Parathyroid adenoma (tissue), 2 donors: ENCODE measurements around the gene GRIN2A.

Source experiments
- H2AFZ ChIP-seq: fragments of 300-600 bp; sonication (generic); one replicate; pipeline ENCODE4 v1.7.0; 2017; ENCODE audit warnings: antibody characterized with exemption, mild to moderate bottlenecking
- H3K27ac ChIP-seq: fragments of 300-600 bp; sonication (generic); one replicate; pipeline ENCODE4 v1.7.0; 2017
- H3K27me3 ChIP-seq: fragments of 300-600 bp; sonication (generic); one replicate; pipeline ENCODE4 v1.7.0; 2017; ENCODE audit warnings: low read length; ENCODE audit not compliant: control insufficient read depth, insufficient read depth
- H3K36me3 ChIP-seq: fragments of 300-600 bp; sonication (generic); one replicate; pipeline ENCODE4 v1.7.0; 2017; ENCODE audit warnings: low read length; ENCODE audit not compliant: control insufficient read depth, insufficient read depth
- H3K4me1 ChIP-seq: fragments of 300-600 bp; sonication (generic); one replicate; pipeline ENCODE4 v1.7.0; 2017; ENCODE audit warnings: control low read depth
- H3K4me2 ChIP-seq: fragments of 300-600 bp; sonication (generic); one replicate; pipeline ENCODE4 v1.7.0; 2017; ENCODE audit warnings: low read length
- H3K4me3 ChIP-seq: fragments of 300-600 bp; sonication (generic); one replicate; pipeline ENCODE4 v1.7.0; 2017; ENCODE audit warnings: low read depth, low read length
- H3K79me2 ChIP-seq: fragments of 300-600 bp; sonication (generic); one replicate; pipeline ENCODE4 v1.7.0; 2017; ENCODE audit warnings: control low read depth
- H3K9ac ChIP-seq: fragments of 300-600 bp; sonication (generic); one replicate; pipeline ENCODE4 v1.7.0; 2017; ENCODE audit warnings: mild to moderate bottlenecking
- H3K9me3 ChIP-seq: fragments of 300-600 bp; sonication (generic); one replicate; pipeline ENCODE4 v1.7.0; 2017; ENCODE audit warnings: low read length; ENCODE audit not compliant: control insufficient read depth
- CTCF ChIP-seq: fragments of 300-600 bp; sonication (generic); IDR thresholded peaks from one replicate; pipeline ENCODE4 v1.7.0; 2017; ENCODE audit warnings: antibody characterized with exemption, mild to moderate bottlenecking
- donor health status: primary hyperparathyroidism.

The GRIN2A gene

GRCh38 chr16:9977333-9977897 is 204.8 kb downstream of the GRIN2A start:
- no peak overlapping the region for H3K4me3 ChIP-seq
- H3K4me2 ChIP-seq: no peak overlapping the region
- TF ChIP-seq CTCF: no peak
- H3K79me2 ChIP-seq: no peaks in the 10 kb centered on the region
- H3K4me1 ChIP-seq: no peaks in the 10 kb centered on the region
- H3K36me3 ChIP-seq: no peaks in the 10 kb centered on the region
- no peak overlapping the region for H3K9ac ChIP-seq
- H3K27ac ChIP-seq: no peak overlapping the region
- no peaks in the 10 kb centered on the region for H3K9me3 ChIP-seq
- no peak overlapping the region for H2AFZ ChIP-seq
- no peaks in the 10 kb centered on the region for H3K27me3 ChIP-seq

GRCh38 chr16:9976601-9977000 is 205.6 kb downstream of the GRIN2A start:
- no peak overlapping the region for H2AFZ ChIP-seq
- H3K36me3 ChIP-seq: no peaks in the 10 kb centered on the region
- TF ChIP-seq CTCF: no peak
- no peak overlapping the region for H3K4me2 ChIP-seq
- no peaks in the 10 kb centered on the region for H3K79me2 ChIP-seq
- H3K27ac ChIP-seq: no peak overlapping the region
- H3K4me1 ChIP-seq: no peaks in the 10 kb centered on the region
- no peak overlapping the region for H3K9ac ChIP-seq
- H3K27me3 ChIP-seq: no peaks in the 10 kb centered on the region
- no peaks in the 10 kb centered on the region for H3K9me3 ChIP-seq
- H3K4me3 ChIP-seq: no peak overlapping the region

- Histone ChIP-seq H3K9me3 (no peaks in the 10 kb centered on the region), H2AFZ (no peak overlapping the region), H3K4me3 (no peak overlapping the region), H3K79me2 (no peaks in the 10 kb centered on the region), H3K36me3 (no peaks in the 10 kb centered on the region), H3K4me2 (no peak overlapping the region), H3K27me3 (no peaks in the 10 kb centered on the region), H3K9ac (no peak overlapping the region), H3K27ac (no peak overlapping the region), H3K4me1 (no peaks in the 10 kb centered on the region)
- no peak for TF ChIP-seq CTCF
Measured at GRCh38 chr16:9971907-9972306, 210.3 kb downstream of the GRIN2A start.

GRCh38 chr16:9970796-9971195 is 211.4 kb downstream of the GRIN2A start:
- Histone ChIP-seq H3K4me2 (no peak overlapping the region), H3K4me3 (no peak overlapping the region), H3K79me2 (no peaks in the 10 kb centered on the region), H3K36me3 (no peaks in the 10 kb centered on the region), H3K27me3 (no peaks in the 10 kb centered on the region), H3K4me1 (no peaks in the 10 kb centered on the region), H3K27ac (no peak overlapping the region), H3K9ac (no peak overlapping the region), H2AFZ (no peak overlapping the region), H3K9me3 (no peaks in the 10 kb centered on the region)
- TF ChIP-seq CTCF: no peak

- H3K27ac ChIP-seq: no peak overlapping the region
- H3K27me3 ChIP-seq: no peaks in the 10 kb centered on the region
- no peaks in the 10 kb centered on the region for H3K79me2 ChIP-seq
- no peaks in the 10 kb centered on the region for H3K36me3 ChIP-seq
- no peak overlapping the region for H2AFZ ChIP-seq
- no peak overlapping the region for H3K9ac ChIP-seq
- no peak overlapping the region for H3K4me2 ChIP-seq
- no peaks in the 10 kb centered on the region for H3K9me3 ChIP-seq
- H3K4me3 ChIP-seq: no peak overlapping the region
- no peaks in the 10 kb centered on the region for H3K4me1 ChIP-seq
- TF ChIP-seq CTCF: no peak
Measured at GRCh38 chr16:9970244-9970643, 212.0 kb downstream of the GRIN2A start.
